ENCODE results near the gene NDUFS2.
"Not testable (repeated sequence)": the region's sequence is repeated elsewhere in the genome, so short reads cannot be mapped to it uniquely, and the experiment has no call there.

NDUFS2 gene

DNA sequence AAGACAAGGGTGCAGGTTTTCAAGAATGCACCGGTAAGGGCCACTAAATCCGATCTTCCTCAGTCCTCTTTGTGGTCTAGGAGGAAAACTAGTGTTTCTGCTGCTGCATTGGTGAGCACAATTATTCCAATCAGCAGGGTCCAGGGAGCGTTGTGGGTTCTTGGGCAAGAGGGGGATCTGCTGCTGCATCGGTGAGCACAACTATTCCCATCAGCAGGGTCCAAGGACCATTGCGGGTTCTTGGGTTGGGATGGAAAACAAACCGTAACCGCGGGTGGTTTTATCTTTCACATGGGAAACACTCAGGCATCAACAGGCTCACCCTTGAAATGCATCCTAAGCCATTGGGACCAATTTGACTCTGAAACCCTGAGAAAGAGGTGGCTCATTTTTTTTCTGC lies 49.4 kb downstream of the NDUFS2 start:
- no peak for DNase-seq (ENCODE audit: low read depth)

DNA sequence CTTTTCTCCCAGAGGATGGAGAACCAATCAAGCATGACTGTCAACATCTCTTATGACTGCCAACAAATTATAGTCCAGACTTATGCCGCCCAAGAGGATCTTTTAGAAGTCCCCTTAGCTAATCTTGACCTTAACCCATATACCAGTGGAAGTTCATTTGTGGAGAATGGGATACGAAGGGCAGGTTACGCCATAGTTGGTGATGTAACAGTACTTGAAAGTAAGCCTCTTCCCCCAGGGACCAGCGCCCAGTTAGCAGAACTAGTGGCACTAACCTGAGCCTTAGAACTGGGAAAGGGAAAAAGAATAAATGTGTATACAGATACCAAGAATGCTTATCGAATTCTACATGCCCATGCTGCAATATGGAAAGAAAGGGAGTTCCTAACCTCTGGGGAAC lies 53.1 kb downstream of the NDUFS2 start:
- DNase-seq (ENCODE audit: low read depth), result not testable (repeated sequence)

DNA sequence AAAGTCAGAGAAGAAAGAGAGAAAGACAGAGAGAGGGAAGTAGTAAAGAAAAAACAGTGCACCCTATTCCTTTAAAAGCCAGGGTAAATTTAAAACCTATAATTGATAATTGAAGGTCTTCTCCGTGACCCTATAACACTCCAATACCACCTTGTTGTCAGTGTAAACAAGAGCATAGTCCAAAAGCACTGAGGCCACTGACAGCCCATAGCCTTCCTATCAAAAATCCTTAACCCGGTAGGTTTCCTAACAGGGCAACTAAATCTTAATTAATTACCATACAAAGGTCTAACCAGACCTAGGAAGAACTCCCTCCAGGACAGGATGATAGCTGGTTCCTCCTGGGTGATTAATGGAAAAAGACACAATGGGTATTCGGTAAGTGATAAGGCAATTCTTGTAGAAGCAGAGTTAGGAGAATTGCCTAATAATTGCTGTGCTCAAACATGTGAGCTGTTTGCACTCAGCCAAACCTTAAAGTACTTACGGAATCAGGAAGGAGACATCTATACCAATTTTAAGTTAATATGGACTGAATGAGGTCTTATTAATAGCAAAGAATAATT lies 53.9 kb downstream of the NDUFS2 start:
- DNase-seq (ENCODE audit: low read depth), result not testable (repeated sequence)

DNA sequence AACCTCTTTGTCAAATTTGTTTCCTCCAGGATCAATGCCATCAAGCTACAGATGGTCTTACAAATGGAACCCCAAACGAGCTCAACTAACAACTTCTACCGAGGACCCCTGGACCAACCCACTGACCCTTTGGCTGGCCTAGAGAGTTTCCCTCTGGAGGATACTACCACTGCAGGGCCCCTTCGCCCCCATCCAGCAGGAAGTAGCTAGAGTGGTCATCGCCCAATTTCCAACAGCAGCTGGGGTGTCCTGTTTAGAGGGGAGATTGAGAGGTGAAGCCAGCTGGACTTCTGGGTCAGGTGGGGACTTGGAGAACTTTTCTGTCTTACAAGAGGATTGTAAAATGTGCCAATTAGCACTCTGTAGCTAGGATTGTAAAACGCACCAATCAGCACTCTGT lies 54.9 kb downstream of the NDUFS2 start:
- not testable (repeated sequence) for DNase-seq (ENCODE audit: low read depth)

DNA sequence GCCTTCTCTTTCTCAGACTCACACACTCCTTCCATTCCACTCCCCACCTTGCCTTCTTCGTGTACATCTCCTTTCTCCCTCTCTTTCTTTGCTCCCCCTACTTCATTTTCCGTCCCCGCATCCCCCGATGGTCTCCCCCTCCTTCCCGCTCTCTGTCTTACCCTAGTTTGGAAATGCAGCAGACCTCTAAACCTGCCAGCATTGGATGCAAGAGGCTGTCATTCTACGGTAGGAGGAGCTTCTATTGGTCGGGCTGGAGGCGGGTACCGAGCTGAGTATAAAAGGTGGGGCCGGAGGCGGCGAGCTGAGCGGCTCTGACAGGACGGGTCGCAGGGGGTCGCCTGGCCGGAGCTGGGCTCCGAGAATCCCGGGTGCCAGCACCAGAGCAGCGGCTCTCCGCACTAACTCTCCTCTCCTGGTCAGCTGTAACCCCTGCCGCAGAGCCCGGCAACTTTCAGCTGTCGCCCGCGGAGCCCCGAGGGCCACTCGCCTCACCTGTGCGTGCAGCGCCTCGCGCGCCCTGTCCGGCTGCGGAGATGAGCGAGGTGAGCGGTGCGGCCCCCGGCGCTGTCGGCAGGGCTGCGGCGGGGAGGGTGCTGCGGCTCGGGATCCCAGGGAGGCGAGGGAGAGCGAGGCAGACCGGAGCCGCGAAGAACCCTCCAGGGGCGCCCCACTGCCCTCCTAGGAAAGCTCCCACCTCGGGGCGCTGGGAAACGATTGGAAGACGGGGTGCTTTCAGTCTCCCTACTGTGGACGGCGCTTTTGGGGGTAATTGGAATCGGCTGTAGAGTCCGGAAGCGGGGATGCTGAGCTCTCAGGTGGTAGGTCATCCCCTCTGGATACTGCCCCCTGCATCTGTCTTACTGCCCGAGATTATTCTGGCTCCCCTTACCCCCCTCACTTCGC lies 56.5 kb downstream of the NDUFS2 start, which contains the start of gene PCP4L1:
TSS of gene PCP4L1 (plus strand) at position 307 of the 906 bp plus-strand sequence. CDS start at position 537, 230 bp downstream.
- DNase-seq (ENCODE audit: low read depth), result peak; percentile 69

DNA sequence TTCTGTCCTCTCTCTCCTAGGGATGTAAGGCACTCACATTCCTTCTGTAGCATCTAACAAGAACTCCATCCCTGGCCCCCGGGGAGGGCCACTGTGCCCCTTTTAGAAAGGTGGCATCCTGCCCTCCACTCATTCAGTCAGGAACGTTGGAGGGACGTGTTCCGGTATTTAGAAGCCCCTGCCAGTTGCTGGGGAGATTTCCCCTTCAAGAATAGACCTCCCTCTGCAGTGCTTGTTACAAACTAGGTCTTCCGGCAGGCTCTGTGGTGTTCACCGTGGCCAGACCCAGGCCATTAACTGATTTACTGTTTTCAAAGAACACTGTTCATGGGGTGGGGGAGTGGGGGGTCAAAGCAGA lies 57.2 kb downstream of the NDUFS2 start:
- no peak for DNase-seq (ENCODE audit: low read depth)

DNA sequence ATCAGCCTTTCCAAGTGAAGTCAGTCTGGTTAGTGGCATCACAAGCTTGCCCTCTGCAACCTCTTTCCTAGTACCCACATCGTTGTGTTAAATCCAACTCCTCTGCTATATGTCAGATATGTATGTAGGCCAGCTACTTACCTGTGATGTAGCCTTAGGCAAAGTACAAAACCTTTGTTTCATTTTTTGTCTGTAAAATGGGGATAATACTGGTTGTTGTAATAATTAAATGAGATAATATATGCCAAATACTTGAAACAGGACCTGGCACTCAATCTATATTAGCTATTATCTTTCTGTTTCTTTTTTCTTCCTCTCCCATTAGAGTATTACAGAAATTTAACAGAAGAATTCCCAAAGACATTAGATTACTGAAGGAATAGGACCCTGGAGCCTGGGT lies 57.6 kb downstream of the NDUFS2 start:
- no peak for DNase-seq (ENCODE audit: low read depth)

DNA sequence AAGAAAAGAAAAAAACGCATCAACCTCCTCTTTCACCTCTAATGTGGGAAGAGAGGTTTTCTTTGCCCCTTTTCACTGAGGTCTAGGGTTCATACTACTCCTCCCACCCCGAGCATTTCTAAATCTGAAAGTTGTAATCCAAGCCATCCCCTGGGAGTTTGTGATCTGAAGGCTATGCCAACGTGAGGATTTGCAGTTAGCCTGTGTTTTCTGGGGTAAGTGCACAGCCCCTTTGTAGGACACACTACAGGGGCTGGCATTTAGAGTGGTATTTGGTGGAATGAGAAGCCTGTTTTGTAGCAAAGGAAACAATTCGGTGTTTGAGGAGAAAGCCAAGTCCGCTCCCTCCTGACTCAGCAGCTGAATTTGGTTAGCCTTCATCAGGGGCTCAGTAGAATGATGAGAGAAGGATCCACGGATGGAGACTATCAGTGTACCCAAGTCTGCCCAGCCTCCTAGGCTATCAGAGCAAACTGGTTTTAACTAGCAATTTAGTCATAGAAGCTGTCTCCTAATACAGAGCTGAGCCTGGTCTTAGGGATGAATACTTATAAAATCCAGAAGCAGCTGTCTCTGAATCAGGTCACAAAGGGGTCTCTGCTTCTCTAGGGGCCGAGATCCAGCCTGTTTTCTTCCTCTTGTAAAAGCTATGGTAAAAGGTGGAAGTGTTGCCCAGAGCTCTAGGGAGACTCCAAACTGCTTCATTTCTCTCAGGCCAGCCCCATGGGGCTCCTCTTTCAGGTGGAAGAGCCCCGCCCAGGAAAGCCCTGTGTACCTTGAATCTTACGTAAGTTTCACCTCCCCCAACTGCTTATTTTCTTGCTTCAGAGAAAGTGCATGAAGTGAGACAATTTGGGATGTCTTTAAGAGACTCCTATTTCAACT lies 58.5 kb downstream of the NDUFS2 start:
- DNase-seq (ENCODE audit: low read depth), result no peak

DNA sequence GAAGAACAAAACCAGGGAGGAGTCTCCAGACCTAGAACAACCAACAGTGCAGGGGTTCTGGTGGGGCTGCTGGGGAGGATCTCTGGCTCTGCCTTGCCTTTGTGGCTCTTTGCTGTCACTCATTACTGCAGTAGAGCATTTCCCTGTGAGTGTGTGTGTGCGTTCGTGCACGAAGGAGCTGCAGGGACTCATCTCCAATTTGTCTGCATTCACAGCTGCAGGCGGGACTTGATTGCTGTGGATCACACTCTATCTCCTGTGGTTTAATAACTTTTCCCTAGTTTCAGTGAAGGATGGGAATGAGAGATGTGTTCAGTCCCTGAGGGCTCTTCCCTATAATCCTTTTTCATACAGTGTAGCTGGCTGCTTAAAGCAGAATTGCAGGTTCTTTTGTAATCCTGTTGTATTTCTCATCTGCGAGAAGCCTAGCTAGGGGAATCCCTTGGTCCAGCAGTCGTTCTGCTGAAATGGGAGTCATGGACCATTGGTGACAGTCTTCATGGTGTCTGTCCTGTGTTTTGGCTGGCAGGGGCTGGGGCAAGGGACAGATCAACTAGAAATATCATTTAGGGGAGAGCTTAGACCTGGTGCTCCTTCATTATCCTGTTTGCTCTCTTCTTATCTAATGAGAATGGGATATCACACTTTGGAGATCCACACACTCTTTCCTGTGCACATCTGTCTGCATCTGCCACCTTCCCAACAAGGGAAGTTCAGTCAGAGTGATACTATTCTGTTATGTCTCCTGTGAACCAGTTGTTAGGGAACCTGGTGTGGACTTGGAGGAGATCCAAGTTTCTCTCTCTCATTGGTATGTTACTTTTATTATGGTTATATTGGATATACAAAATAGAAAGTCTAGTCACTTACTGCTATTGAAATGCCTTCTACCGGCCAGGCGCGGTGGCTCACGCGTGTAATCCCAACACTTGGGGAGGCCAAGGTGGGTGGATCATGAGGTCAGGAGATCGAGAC lies 59.4 kb downstream of the NDUFS2 start:
- DNase-seq (ENCODE audit: low read depth), result peak; percentile 14
